H4 (cell line): Measurements from ENCODE around the gene NUDT8. TPM values are rescaled to one million over a fixed set of nuclear protein-coding genes. Genes with fewer than 3 reads are reported as not detected.
"Not testable (repeated sequence)": the region's sequence is repeated elsewhere in the genome, so short reads cannot be mapped to it uniquely, and the experiment has no call there.

ENCODE experiments used
- DNase-seq: peaks from one replicate; pipeline ENCODE4 v3.0.0-alpha.2; 2015; ENCODE audit warnings: low spot score
- total RNA-seq: library from RNA; depleted of rRNA; stranded (reverse); fragments of >200 nt; shearing (Covaris generic); gene quantifications from 2 replicates; pipeline ENCODE4 v1.2.3, GENCODE V29; 2014

Gene NUDT8
- total RNA-seq, 1 experiment from 2014 or later, result 15.7 TPM

- DNase-seq, result no peak
Measured at GRCh38 chr11:67613313-67613959, 16.3 kb downstream of the NUDT8 start.

- no peak for DNase-seq
Measured at GRCh38 chr11:67612751-67613150, 17.0 kb downstream of the NUDT8 start.

GRCh38 chr11:67611704-67612587, 17.8 kb downstream of the NUDT8 start:
- DNase-seq, result no peak

GRCh38 chr11:67611165-67611564, 18.6 kb downstream of the NUDT8 start:
- no peak for DNase-seq

GRCh38 chr11:67610302-67610868, 19.4 kb downstream of the NUDT8 start:
- DNase-seq, result no peak

GRCh38 chr11:67609316-67609715, 20.4 kb downstream of the NUDT8 start:
- no peak for DNase-seq

- no peak for DNase-seq
Measured at GRCh38 chr11:67608486-67608885, 21.3 kb downstream of the NUDT8 start.

GRCh38 chr11:67607507-67607906, 22.2 kb downstream of the NUDT8 start:
- no peak for DNase-seq

GRCh38 chr11:67606492-67607295, 23.0 kb downstream of the NUDT8 start, which contains the start of gene NDUFV1:
Gene NDUFV1 (plus strand): TSS chr11:67606936. CDS start chr11:67607005, 69 bp downstream.
- peak; percentile 91 for DNase-seq

- DNase-seq, result no peak
Measured at GRCh38 chr11:67606093-67606491, 23.6 kb downstream of the NUDT8 start.

GRCh38 chr11:67605231-67606011, 24.3 kb downstream of the NUDT8 start:
- DNase-seq, result no peak

- DNase-seq, result no peak
Measured at GRCh38 chr11:67604815-67605214, 24.9 kb downstream of the NUDT8 start.

GRCh38 chr11:67604119-67604518, 25.6 kb downstream of the NUDT8 start:
- not testable (repeated sequence) for DNase-seq

GRCh38 chr11:67601098-67601497, 28.6 kb downstream of the NUDT8 start:
- DNase-seq, result no peak

- no peak for DNase-seq
Measured at GRCh38 chr11:67600324-67601029, 29.3 kb downstream of the NUDT8 start.

GRCh38 chr11:67599149-67599548, 30.6 kb downstream of the NUDT8 start:
- no peak for DNase-seq

- DNase-seq, result not testable (repeated sequence)
Measured at GRCh38 chr11:67597963-67598362, 31.8 kb downstream of the NUDT8 start.

GRCh38 chr11:67597458-67597857, 32.3 kb downstream of the NUDT8 start:
- not testable (repeated sequence) for DNase-seq

GRCh38 chr11:67596753-67597300, 32.9 kb downstream of the NUDT8 start:
- no peak for DNase-seq

GRCh38 chr11:67594480-67594879, 35.3 kb downstream of the NUDT8 start:
- DNase-seq, result no peak
